WTC11 (cell line): Measurements from ENCODE around the gene CDIPT. TPM values are rescaled to one million over a fixed set of nuclear protein-coding genes. Genes with fewer than 3 reads are reported as not detected.

Source experiments
- AFF4 ChIP-seq: sonication (generic); formaldehyde crosslinking; IDR thresholded peaks from 2 replicates; pipeline ENCODE4 v1.8.1; 2023; ENCODE audit warnings: mild to moderate bottlenecking, missing genetic modification reagents, borderline replicate concordance
- ATF1 ChIP-seq: sonication (generic); formaldehyde crosslinking; IDR thresholded peaks from 2 replicates; pipeline ENCODE4 v1.8.1; 2023; ENCODE audit warnings: mild to moderate bottlenecking, moderate library complexity, missing genetic modification reagents
- ATF3 ChIP-seq: sonication (generic); formaldehyde crosslinking; conservative IDR thresholded peaks from 2 replicates; pipeline ENCODE4 v1.8.1; 2022; ENCODE audit warnings: mild to moderate bottlenecking, missing genetic modification reagents
- CREB1 ChIP-seq: sonication (generic); formaldehyde crosslinking; IDR thresholded peaks from 2 replicates; pipeline ENCODE4 v1.8.0; 2023; ENCODE audit warnings: mild to moderate bottlenecking, missing genetic modification reagents
- E2F4 ChIP-seq: sonication (generic); formaldehyde crosslinking; IDR thresholded peaks from 2 replicates; pipeline ENCODE4 v1.8.1; 2022; ENCODE audit warnings: low read depth, mild to moderate bottlenecking, moderate library complexity, missing genetic modification reagents, borderline replicate concordance
- ELF4 ChIP-seq: sonication (generic); formaldehyde crosslinking; IDR thresholded peaks from 2 replicates; pipeline ENCODE4 v1.8.1; 2022; ENCODE audit warnings: low read depth, mild to moderate bottlenecking, moderate library complexity, missing genetic modification reagents
- EMX1 ChIP-seq: fragments of 250-450 bp; sonication (Bioruptor Pico); IDR thresholded peaks from 2 replicates; pipeline ENCODE4 v1.8.0; 2021; ENCODE audit warnings: mild to moderate bottlenecking
- ERG ChIP-seq: fragments of 250-450 bp; sonication (Bioruptor Pico); IDR thresholded peaks from 2 replicates; pipeline ENCODE4 v1.8.0; 2021; ENCODE audit warnings: mild to moderate bottlenecking
- IRF1 ChIP-seq: sonication (generic); formaldehyde crosslinking; IDR thresholded peaks from 2 replicates; pipeline ENCODE4 v1.8.0; 2023; ENCODE audit warnings: missing genetic modification reagents
- KAT7 ChIP-seq: sonication (generic); formaldehyde crosslinking; IDR thresholded peaks from 2 replicates; pipeline ENCODE4 v1.8.1; 2023; ENCODE audit warnings: missing genetic modification reagents, mild to moderate bottlenecking, borderline replicate concordance
- NFE2L1 ChIP-seq: sonication (generic); formaldehyde crosslinking; IDR thresholded peaks from 2 replicates; pipeline ENCODE4 v1.8.1; 2023; ENCODE audit warnings: missing genetic modification reagents
- NR2C2 ChIP-seq: sonication (generic); formaldehyde crosslinking; IDR thresholded peaks from 2 replicates; pipeline ENCODE4 v1.8.0; 2022; ENCODE audit warnings: mild to moderate bottlenecking, missing genetic modification reagents
- SOX15 ChIP-seq: fragments of 250-450 bp; sonication (Bioruptor Pico); IDR thresholded peaks from 2 replicates; pipeline ENCODE4 v1.9.0; 2021; ENCODE audit warnings: mild to moderate bottlenecking
- TP53 ChIP-seq: sonication (generic); formaldehyde crosslinking; IDR thresholded peaks from 2 replicates; pipeline ENCODE4 v1.8.1; 2023; ENCODE audit warnings: mild to moderate bottlenecking, missing genetic modification reagents
- ZNF281 ChIP-seq: sonication (generic); formaldehyde crosslinking; IDR thresholded peaks from 2 replicates; pipeline ENCODE4 v1.8.0; 2023; ENCODE audit warnings: mild to moderate bottlenecking, missing genetic modification reagents
- ZNF317 ChIP-seq: sonication (generic); formaldehyde crosslinking; IDR thresholded peaks from 2 replicates; pipeline ENCODE4 v1.8.1; 2023; ENCODE audit warnings: low read depth, mild to moderate bottlenecking, moderate library complexity, missing genetic modification reagents, borderline replicate concordance
- ZNF425 ChIP-seq: fragments of 250-450 bp; sonication (Bioruptor Pico); conservative IDR thresholded peaks from 2 replicates; pipeline ENCODE4 v1.9.0; 2021; ENCODE audit warnings: mild to moderate bottlenecking
- ZNF532 ChIP-seq: fragments of 250-450 bp; sonication (Bioruptor Pico); IDR thresholded peaks from 2 replicates; pipeline ENCODE4 v1.9.0; 2021; ENCODE audit warnings: mild to moderate bottlenecking, borderline replicate concordance
- total RNA-seq: library from RNA; stranded (reverse); gene quantifications from 3 replicates; pipeline ENCODE4 v1.2.3, GENCODE V29; 2021

The CDIPT gene
- total RNA-seq, 1 experiment from 2014 or later, result 71.7 TPM

GRCh38 chr16:29900102-29900887, 37.3 kb upstream of the CDIPT start, which contains the start of gene ASPHD1 (continued):
- TF ChIP-seq AFF4 (CRISPR knock-in tag), result no peak
- no peak for TF ChIP-seq ZNF317
- no peak for TF ChIP-seq ATF3 (CRISPR knock-in tag)
- TF ChIP-seq IRF1 (CRISPR knock-in tag), result 0 out of 2 replicates have a peak, but pooled peaks have one; percentile 45
- no peak for TF ChIP-seq EMX1
- TF ChIP-seq ZNF281 (CRISPR knock-in tag), result peak; percentile 33; the same call in 1 of the 2 replicates
- TF ChIP-seq ELF4, result no peak
- no peak for TF ChIP-seq ZNF532
- peak; percentile 89; the same call in 1 of the 2 replicates for TF ChIP-seq ATF1 (CRISPR knock-in tag)
- TF ChIP-seq ERG (CRISPR knock-in tag), result no peak
- TF ChIP-seq TP53 (CRISPR knock-in tag), result 0 out of 2 replicates have a peak, but pooled peaks have one; percentile 76
- TF ChIP-seq CREB1 (CRISPR knock-in tag), result 0 out of 2 replicates have a peak, but pooled peaks have one; percentile 75
- no peak for TF ChIP-seq KAT7 (CRISPR knock-in tag)
- no peak for TF ChIP-seq ZNF425 (CRISPR knock-in tag)
- TF ChIP-seq E2F4 (CRISPR knock-in tag), result no peak; the same call in 1 of the 2 replicates
- no peak for TF ChIP-seq SOX15 (CRISPR knock-in tag)
- TF ChIP-seq NFE2L1 (CRISPR knock-in tag), result 0 out of 2 replicates have a peak, but pooled peaks have one; percentile 55
- TF ChIP-seq NR2C2 (CRISPR knock-in tag), result no peak
